SK-N-SH (cell line): ENCODE measurements around the gene BIRC7. TPM values are rescaled to one million over a fixed set of nuclear protein-coding genes. Genes with fewer than 3 reads are reported as not detected.

ENCODE experiments used
- CTCF ChIA-PET: fragments of 300-600, 350-600 bp; formaldehyde crosslinking; extraction: SDS; loops from one replicate; lab custom pipeline; 2021; lab: Yijun Ruan, JAX
- POLR2A ChIA-PET: fragments of 350-600 bp; sonication (Branson Sonifier 250); formaldehyde crosslinking; extraction: SDS; loops from one replicate; lab custom pipeline; 2020; ENCODE audit warnings: antibody characterized with exemption, inconsistent platforms; lab: Yijun Ruan, JAX
- DNase-seq: peaks from one replicate; pipeline ENCODE4 v3.0.0; 2012
- H2AFZ ChIP-seq: fragments of 200-600 bp; sonication (generic); 2 replicates; pipeline ENCODE4 v1.8.1; 2016; ENCODE audit warnings: antibody characterized with exemption, mild to moderate bottlenecking, low read depth
- H3F3A ChIP-seq: fragments of 200-600 bp; sonication (generic); replicated peaks from 2 replicates; pipeline ENCODE3; 2016; ENCODE audit warnings: antibody characterized with exemption, mild to moderate bottlenecking; ENCODE audit not compliant: insufficient read depth
- H3K27ac ChIP-seq, 2 experiments: fragments of 200-500 bp in 1 of 2; fragments of 200-600 bp in 1 of 2; sonication (Bioruptor generic) in 1 of 2; sonication (generic), shearing (Covaris generic) in 1 of 2; 2 replicates each; pipeline versions ENCODE4 v1.5.1 to v1.6.1; 2014 to 2016; ENCODE audit warnings: low read depth in 2 of 2, inconsistent platforms in 1 of 2, low read length in 1 of 2, mild to moderate bottlenecking in 1 of 2, mixed read lengths in 1 of 2
- H3K27me3 ChIP-seq: fragments of 200-600 bp; sonication (generic), shearing (Covaris generic); 2 replicates; pipeline ENCODE4 v1.6.1; 2016; ENCODE audit warnings: mixed run types; ENCODE audit not compliant: insufficient read depth
- H3K36me3 ChIP-seq, 2 experiments: fragments of 200-500 bp in 1 of 2; fragments of 200-600 bp in 1 of 2; sonication (Bioruptor generic) in 1 of 2; sonication (generic) in 1 of 2; replicated peaks in 1 of 2; 2 replicates each; pipeline versions ENCODE3 to v1.5.1; 2014 to 2016; ENCODE audit warnings: low read length in 1 of 2, mild to moderate bottlenecking in 1 of 2; ENCODE audit not compliant: insufficient read depth in 2 of 2, control insufficient read depth in 1 of 2
- H3K4me1 ChIP-seq, 2 experiments: fragments of 200-500 bp in 1 of 2; fragments of 200-600 bp in 1 of 2; sonication (Bioruptor generic) in 1 of 2; sonication (generic), shearing (Covaris generic) in 1 of 2; 2 replicates each; pipeline versions ENCODE4 v1.5.1 to v1.6.1; 2014 to 2016; ENCODE audit warnings: low read depth in 1 of 2, low read length in 1 of 2, mixed run types in 1 of 2; ENCODE audit not compliant: insufficient read depth in 2 of 2, control insufficient read depth in 1 of 2
- H3K4me2 ChIP-seq: fragments of 200-600 bp; sonication (generic), shearing (Covaris generic); 2 replicates; pipeline ENCODE4 v1.6.1; 2017; ENCODE audit warnings: mixed run types
- H3K4me3 ChIP-seq, 2 experiments: fragments of 200-500 bp in 1 of 2; fragments of 200-600 bp in 1 of 2; sonication (Bioruptor generic) in 1 of 2; sonication (generic), shearing (Covaris generic) in 1 of 2; 2 replicates each; pipeline versions ENCODE4 v1.5.1 to v1.8.1; 2014 to 2016; ENCODE audit warnings: low read depth in 2 of 2, inconsistent platforms in 1 of 2, low read length in 1 of 2, mild to moderate bottlenecking in 1 of 2, mixed read lengths in 1 of 2, moderate library complexity in 1 of 2
- H3K79me2 ChIP-seq: fragments of 200-600 bp; sonication (generic); 2 replicates; pipeline ENCODE4 v1.8.1; 2017; ENCODE audit warnings: mild to moderate bottlenecking; ENCODE audit not compliant: insufficient read depth
- H3K9ac ChIP-seq: fragments of 200-600 bp; sonication (generic); 2 replicates; pipeline ENCODE4 v1.6.1; 2017; ENCODE audit warnings: mixed run types
- H3K9me2 ChIP-seq: fragments of 200-600 bp; sonication (generic); 2 replicates; pipeline ENCODE4 v1.6.1; 2017; ENCODE audit warnings: mixed run types
- H3K9me3 ChIP-seq: fragments of 200-600 bp; sonication (generic); 2 replicates; pipeline ENCODE4 v1.6.1; 2017; ENCODE audit warnings: mixed run types, mild to moderate bottlenecking, moderate library complexity
- H4K20me1 ChIP-seq: fragments of 200-600 bp; sonication (generic); 2 replicates; pipeline ENCODE4 v1.6.1; 2017; ENCODE audit warnings: mild to moderate bottlenecking, mixed run types; ENCODE audit not compliant: insufficient read depth
- FOXJ3 ChIP-seq: sonication (generic); formaldehyde crosslinking; IDR thresholded peaks from 2 replicates; pipeline ENCODE4 v1.5.1; 2020; ENCODE audit warnings: mild to moderate bottlenecking, missing genetic modification reagents
- GABPA ChIP-seq: IDR thresholded peaks from 2 replicates; pipeline ENCODE4 v1.4.0; 2012; ENCODE audit warnings: low read depth, mild to moderate bottlenecking
- GATA2 ChIP-seq: sonication (generic); formaldehyde crosslinking; IDR thresholded peaks from 2 replicates; pipeline ENCODE4 v1.5.0; 2020; ENCODE audit warnings: mild to moderate bottlenecking, missing genetic modification reagents
- POLR2AphosphoS5 ChIP-seq: IDR thresholded peaks from 2 replicates; pipeline ENCODE4 v1.6.1; 2012; ENCODE audit warnings: low read depth, low read length
- TCF12 ChIP-seq: IDR thresholded peaks from 2 replicates; pipeline ENCODE4 v1.4.0; 2012
- YY1 ChIP-seq: IDR thresholded peaks from 2 replicates; pipeline ENCODE4 v1.4.0; 2012; ENCODE audit warnings: low read depth, mild to moderate bottlenecking
- WGBS: methylation state at CpG from one replicate; pipeline ENCODE4 v1.1.6; 2017; ENCODE audit warnings: low lambda C conversion rate; 5-methylcytosine and 5-hydroxymethylcytosine counted together
- polyA plus RNA-seq, 3 experiments: library from polyadenylated mRNA; depleted of rRNA; stranded (reverse); fragments of >200 nt; gene quantifications; 2 replicates each; pipeline ENCODE4 v1.2.3, GENCODE V29; 2012
- TF ChIP-seq, protein P1 (sequence below): IDR thresholded peaks from 2 replicates; pipeline ENCODE4; 2012
- TF ChIP-seq, protein P2 (sequence below): fragments of 150-350 bp; IDR thresholded peaks from 2 replicates; pipeline ENCODE4 v1.6.1; 2016; ENCODE audit warnings: mild to moderate bottlenecking, low read depth, low read length

The BIRC7 gene
- polyA plus RNA-seq, 1 of the 3 experiments (the other 2 are of a cell fraction), result not detected

GRCh38 chr20:63241272-63241671, 5.6 kb downstream of the BIRC7 start:
- no peaks in the 10 kb centered on the region for H3K36me3 ChIP-seq
- WGBS, result 34% methylated on average over 8 of the region's 11 CpGs
- TF ChIP-seq POLR2AphosphoS5 (no peak), FOXJ3 (CRISPR knock-in tag) (no peak), GABPA (no peak), YY1 (no peak)
- TF ChIP-seq, protein P1, sequence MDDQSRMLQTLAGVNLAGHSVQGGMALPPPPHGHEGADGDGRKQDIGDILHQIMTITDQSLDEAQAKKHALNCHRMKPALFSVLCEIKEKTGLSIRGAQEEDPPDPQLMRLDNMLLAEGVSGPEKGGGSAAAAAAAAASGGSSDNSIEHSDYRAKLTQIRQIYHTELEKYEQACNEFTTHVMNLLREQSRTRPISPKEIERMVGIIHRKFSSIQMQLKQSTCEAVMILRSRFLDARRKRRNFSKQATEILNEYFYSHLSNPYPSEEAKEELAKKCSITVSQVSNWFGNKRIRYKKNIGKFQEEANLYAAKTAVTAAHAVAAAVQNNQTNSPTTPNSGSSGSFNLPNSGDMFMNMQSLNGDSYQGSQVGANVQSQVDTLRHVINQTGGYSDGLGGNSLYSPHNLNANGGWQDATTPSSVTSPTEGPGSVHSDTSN, result no peak
- TF ChIP-seq, all 33 proteins: peak for 0
- no peaks in the 10 kb centered on the region for H4K20me1 ChIP-seq
- DNase-seq, result no peak
- H3F3A ChIP-seq, result no peaks in the 10 kb centered on the region
- H3K9ac ChIP-seq, result no peak overlapping the region
- no peaks in the 10 kb centered on the region for H3K9me2 ChIP-seq
- no peak overlapping the region for H3K4me3 ChIP-seq
- no peaks in the 10 kb centered on the region for H3K79me2 ChIP-seq
- no peak overlapping the region for H3K4me2 ChIP-seq
- H3K27me3 ChIP-seq, result no peaks in the 10 kb centered on the region
- POLR2A ChIA-PET, result no interaction called here
- H3K9me3 ChIP-seq, result no peaks in the 10 kb centered on the region
- no peak overlapping the region for H2AFZ ChIP-seq
- peaks cover 0 to 7% of the 10 kb centered on the region in 2 experiments; a peak in 1 of 4 replicates for H3K4me1 ChIP-seq
- no peak overlapping the region for H3K27ac ChIP-seq
- CTCF ChIA-PET, result interaction anchor here (1.4 to 15.6 kb wide), 4 partner anchors 14 to 140 kb away, joined by 3 to 168 read pairs (median 4); no protein-coding TSS in a partner anchor

GRCh38 chr20:63242736-63243135, 7.0 kb downstream of the BIRC7 start:
- Histone ChIP-seq H3K27me3 (no peaks in the 10 kb centered on the region), H3K27ac (no peak overlapping the region), H3K4me2 (no peak overlapping the region), H2AFZ (no peak overlapping the region), H3K36me3 (no peaks in the 10 kb centered on the region), H3K79me2 (no peaks in the 10 kb centered on the region), H3K9me2 (no peaks in the 10 kb centered on the region), H3K9me3 (no peaks in the 10 kb centered on the region), H3K4me1 (peaks cover 0 to 11% of the 10 kb centered on the region in 2 experiments; a peak in 1 of 4 replicates), H4K20me1 (no peaks in the 10 kb centered on the region), H3F3A (no peaks in the 10 kb centered on the region), H3K4me3 (no peak overlapping the region), H3K9ac (no peak overlapping the region)
- WGBS, result 75% methylated on average over 9 of the region's 21 CpGs
- TF ChIP-seq GATA2, result no peak
- TF ChIP-seq, protein P1, result no peak
- no peak for TF ChIP-seq FOXJ3 (CRISPR knock-in tag)
- TF ChIP-seq, protein P2, sequence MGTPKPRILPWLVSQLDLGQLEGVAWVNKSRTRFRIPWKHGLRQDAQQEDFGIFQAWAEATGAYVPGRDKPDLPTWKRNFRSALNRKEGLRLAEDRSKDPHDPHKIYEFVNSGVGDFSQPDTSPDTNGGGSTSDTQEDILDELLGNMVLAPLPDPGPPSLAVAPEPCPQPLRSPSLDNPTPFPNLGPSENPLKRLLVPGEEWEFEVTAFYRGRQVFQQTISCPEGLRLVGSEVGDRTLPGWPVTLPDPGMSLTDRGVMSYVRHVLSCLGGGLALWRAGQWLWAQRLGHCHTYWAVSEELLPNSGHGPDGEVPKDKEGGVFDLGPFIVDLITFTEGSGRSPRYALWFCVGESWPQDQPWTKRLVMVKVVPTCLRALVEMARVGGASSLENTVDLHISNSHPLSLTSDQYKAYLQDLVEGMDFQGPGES, result no peak
- TF ChIP-seq TCF12, result no peak
- ChIA-PET POLR2A (no interaction called here), CTCF (interaction anchor here (1.7 to 15.6 kb wide), 2 partner anchors 18 to 139 kb away, joined by 5 to 168 read pairs; no protein-coding TSS in a partner anchor)
- DNase-seq, result no peak
